Neural cell (in vitro differentiated cells): Measurements from ENCODE around the gene ROPN1B. TPM values are rescaled to one million over a fixed set of nuclear protein-coding genes. Genes with fewer than 3 reads are reported as not detected.

Source experiments
- H2AFZ ChIP-seq: fragments of 200-600, 300-800 bp; sonication (generic), shearing (Covaris generic); 2 replicates; pipeline ENCODE4 v1.6.0; 2014; ENCODE audit warnings: low read depth, mild to moderate bottlenecking, antibody characterized with exemption, low read length, moderate library complexity
- H3F3A ChIP-seq: fragments of 200-600 bp; shearing (Covaris generic); 2 replicates; pipeline ENCODE4 v1.6.1; 2016; ENCODE audit warnings: mild to moderate bottlenecking, moderate library complexity, mixed read lengths, antibody characterized with exemption, low read length; ENCODE audit not compliant: insufficient read depth, poor library complexity, severe bottlenecking
- H3K27ac ChIP-seq: fragments of 200-600, 300-800 bp; sonication (generic), shearing (Covaris generic); 2 replicates; pipeline ENCODE4 v1.5.1; 2014; ENCODE audit warnings: mild to moderate bottlenecking, low read length, moderate library complexity
- H3K27me3 ChIP-seq: fragments of 300-800, 200-600 bp; sonication (generic), shearing (Covaris generic); 2 replicates; pipeline ENCODE4 v1.6.0; 2014; ENCODE audit warnings: mild to moderate bottlenecking, low read depth, low read length, moderate library complexity; ENCODE audit not compliant: insufficient read depth
- H3K36me3 ChIP-seq: fragments of 300-800, 200-600 bp; sonication (generic), shearing (Covaris generic); 2 replicates; pipeline ENCODE4 v1.5.1; 2014; ENCODE audit warnings: mild to moderate bottlenecking, antibody characterized with exemption, low read length, moderate library complexity; ENCODE audit not compliant: insufficient read depth
- H3K4me2 ChIP-seq: fragments of 300-800, 200-600 bp; sonication (generic), shearing (Covaris generic); 2 replicates; pipeline ENCODE4 v1.6.0; 2014; ENCODE audit warnings: mild to moderate bottlenecking, low read length
- H3K4me3 ChIP-seq: fragments of 300-800, 200-600 bp; sonication (generic), shearing (Covaris generic); 2 replicates; pipeline ENCODE4 v1.5.1; 2014; ENCODE audit warnings: mild to moderate bottlenecking, low read length, moderate library complexity
- H3K79me2 ChIP-seq: fragments of 200-600 bp; shearing (Covaris generic); replicated peaks from 2 replicates; pipeline ENCODE4 v1.6.0; 2014; ENCODE audit warnings: mild to moderate bottlenecking, low read length, moderate library complexity; ENCODE audit not compliant: insufficient read depth
- H3K9ac ChIP-seq: fragments of 300-800, 200-600 bp; sonication (generic), shearing (Covaris generic); 2 replicates; pipeline ENCODE4 v1.6.1; 2016; ENCODE audit warnings: mild to moderate bottlenecking, low read length, mixed read lengths
- H3K9me2 ChIP-seq: fragments of 200-600 bp; shearing (Covaris generic); 2 replicates; pipeline ENCODE4 v1.6.1; 2016; ENCODE audit warnings: mild to moderate bottlenecking, low read length, mixed read lengths; ENCODE audit not compliant: insufficient read depth
- H3K9me3 ChIP-seq: fragments of 200-600, 300-800 bp; sonication (generic), shearing (Covaris generic); 2 replicates; pipeline ENCODE4 v1.6.1; 2016; ENCODE audit warnings: mild to moderate bottlenecking, mixed run types, low read length, moderate library complexity, mixed read lengths
- H4K20me1 ChIP-seq: fragments of 200-600 bp; shearing (Covaris generic); 2 replicates; pipeline ENCODE4 v1.6.1; 2016; ENCODE audit warnings: mild to moderate bottlenecking, mixed run types; ENCODE audit not compliant: insufficient read depth
- CTCF ChIP-seq: fragments of 450-650 bp; IDR thresholded peaks from 2 replicates; pipeline ENCODE4 v1.5.1; 2014; ENCODE audit warnings: antibody characterized with exemption, mild to moderate bottlenecking, moderate library complexity; ENCODE audit not compliant: poor library complexity, severe bottlenecking
- EP300 ChIP-seq: fragments of 450-650 bp; conservative IDR thresholded peaks from 2 replicates; pipeline ENCODE4 v1.6.1; 2014; ENCODE audit warnings: antibody characterized with exemption, mild to moderate bottlenecking, moderate library complexity; ENCODE audit not compliant: poor library complexity, severe bottlenecking
- EZH2 ChIP-seq: fragments of 200-600, 300-800 bp; shearing (Covaris generic), sonication (generic); IDR thresholded peaks from 2 replicates; pipeline ENCODE4 v1.6.1; 2014; ENCODE audit warnings: antibody characterized with exemption, low read length, borderline replicate concordance, mild to moderate bottlenecking; ENCODE audit not compliant: insufficient read depth, poor library complexity, severe bottlenecking
- MXI1 ChIP-seq: fragments of 450-650 bp; conservative IDR thresholded peaks from 2 replicates; pipeline ENCODE4 v1.6.1; 2014; ENCODE audit warnings: antibody characterized with exemption, mild to moderate bottlenecking; ENCODE audit not compliant: poor library complexity, severe bottlenecking
- POLR2AphosphoS5 ChIP-seq: IDR thresholded peaks from 2 replicates; pipeline ENCODE4 v1.6.1; 2012
- RAD21 ChIP-seq: fragments of 450-650 bp; conservative IDR thresholded peaks from 2 replicates; pipeline ENCODE4 v1.6.1; 2014; ENCODE audit warnings: antibody characterized with exemption, mild to moderate bottlenecking, moderate library complexity
- REST ChIP-seq: IDR thresholded peaks from 2 replicates; pipeline ENCODE4 v1.6.1; 2012; ENCODE audit warnings: borderline replicate concordance
- SMC3 ChIP-seq: fragments of 450-650 bp; conservative IDR thresholded peaks from 2 replicates; pipeline ENCODE4 v1.6.1; 2014; ENCODE audit warnings: antibody characterized with exemption, mild to moderate bottlenecking, moderate library complexity; ENCODE audit not compliant: poor library complexity
- TAF1 ChIP-seq: IDR thresholded peaks from 2 replicates; pipeline ENCODE4 v1.6.1; 2012; ENCODE audit warnings: low read depth
- polyA plus RNA-seq: library from polyadenylated mRNA; depleted of rRNA; stranded (reverse); fragments of >200 nt; gene quantifications from 2 replicates; pipeline ENCODE4 v1.2.3, GENCODE V29; 2014

The ROPN1B gene
- polyA plus RNA-seq, 1 donor from 2014 or later, result 0.11 TPM

- H3K36me3 ChIP-seq, result peaks cover 4% of the 10 kb centered on the region
- H2AFZ ChIP-seq, result no peak overlapping the region
- H3K9me2 ChIP-seq, result no peaks in the 10 kb centered on the region
- H3K9ac ChIP-seq, result no peak overlapping the region
- H3F3A ChIP-seq, result no peaks in the 10 kb centered on the region
- no peak for TF ChIP-seq SMC3
- H3K4me2 ChIP-seq, result no peak overlapping the region
- H3K79me2 ChIP-seq, result no peaks in the 10 kb centered on the region
- H3K27me3 ChIP-seq, result no peaks in the 10 kb centered on the region
- H3K27ac ChIP-seq, result no peak overlapping the region
- H3K9me3 ChIP-seq, result peaks cover 7% of the 10 kb centered on the region
- no peaks in the 10 kb centered on the region for H4K20me1 ChIP-seq
- no peak overlapping the region for H3K4me3 ChIP-seq
These were observed 55.3 kb downstream of the ROPN1B start for GRCh38 chr3:126024049-126024854.

- Histone ChIP-seq H3K27ac (no peak overlapping the region), H3K4me3 (no peak overlapping the region), H3F3A (no peaks in the 10 kb centered on the region), H3K36me3 (peaks cover 4% of the 10 kb centered on the region), H3K9me3 (peaks cover 7% of the 10 kb centered on the region), H3K9me2 (no peaks in the 10 kb centered on the region), H4K20me1 (no peaks in the 10 kb centered on the region), H2AFZ (no peak overlapping the region), H3K79me2 (no peaks in the 10 kb centered on the region), H3K27me3 (no peaks in the 10 kb centered on the region), H3K9ac (no peak overlapping the region), H3K4me2 (no peak overlapping the region)
- TF ChIP-seq POLR2AphosphoS5 (no peak), MXI1 (no peak), EP300 (no peak), SMC3 (no peak), TAF1 (no peak), EZH2 (no peak), RAD21 (no peak), CTCF (no peak), REST (no peak)
These were observed 56.2 kb downstream of the ROPN1B start for GRCh38 chr3:126025116-126025729.
